K562 (cell line): ENCODE results near the gene CAPRIN1. TPM values are rescaled to one million over a fixed set of nuclear protein-coding genes. Genes with fewer than 3 reads are reported as not detected.
"Not testable (repeated sequence)": the region's sequence is repeated elsewhere in the genome, so short reads cannot be mapped to it uniquely, and the experiment has no call there.

ENCODE experiments used
- ATAC-seq: fragments of 200-7000 bp; cut with Tn5 transposase; 3 replicates; pipeline ENCODE4 v1.9.1; 2020; ENCODE audit warnings: moderate library complexity
- BruUV-seq: library from RNA; stranded (reverse); fragments of 400-500 nt; replicated peaks from 2 replicates; lab custom pipeline; 2021; lab: Mats Ljungman, UMichigan
- CTCF ChIA-PET: fragments of 300-600 bp; formaldehyde crosslinking; extraction: SDS; loops from one replicate; lab custom pipeline; 2021; ENCODE audit warnings: low intra/inter-chr PET ratio; lab: Yijun Ruan, JAX
- POLR2A ChIA-PET: fragments of 300-600, 350-650 bp; sonication (Branson Sonifier 250); formaldehyde crosslinking; extraction: SDS; loops from one replicate; lab custom pipeline; 2021; ENCODE audit warnings: antibody characterized with exemption, inconsistent platforms; lab: Yijun Ruan, JAX
- DNase-seq, 4 experiments: peaks; one replicate each; pipeline versions ENCODE4 v3.0.0 to v3.0.0-alpha.2; 2011 to 2018; ENCODE audit warnings: low spot score in 3 of 4, mixed read lengths in 3 of 4; ENCODE audit errors: extremely low read depth in 1 of 4
- FAIRE-seq: peaks from 2 replicates; lab custom pipeline; 2011; peaks lifted over from hg19 to GRCh38; lab: Jason Lieb, UNC
- H2AFZ ChIP-seq: 2 replicates; pipeline ENCODE4 v1.6.0; 2011; ENCODE audit warnings: low read depth, low read length, control low read depth, inconsistent platforms
- H3K27ac ChIP-seq: fragments of 200-600 bp; 3 replicates; pipeline ENCODE4 v1.8.0; 2011; ENCODE audit warnings: low read depth, mild to moderate bottlenecking, control low read depth, inconsistent platforms, low read length, moderate library complexity, mixed read lengths; ENCODE audit errors: extremely low read depth
- H3K27me3 ChIP-seq, 2 experiments: fragments of 300-600 bp in 1 of 2; 2 replicates in 1 of 2; 3 replicates in 1 of 2; pipeline versions ENCODE4 v1.6.0 to v1.8.0; 2011; ENCODE audit warnings: inconsistent platforms in 2 of 2, low read length in 2 of 2, mild to moderate bottlenecking in 1 of 2, mixed read lengths in 1 of 2, moderate library complexity in 1 of 2; ENCODE audit not compliant: control insufficient read depth in 2 of 2, insufficient read depth in 2 of 2
- H3K36me3 ChIP-seq: fragments of 300-600 bp; 3 replicates; pipeline ENCODE4 v1.8.0; 2011; ENCODE audit warnings: mild to moderate bottlenecking, low read length, inconsistent platforms; ENCODE audit not compliant: control insufficient read depth, insufficient read depth
- H3K4me1 ChIP-seq, 2 experiments: fragments of 200-600 bp in 1 of 2; replicated peaks in 1 of 2; 2 replicates in 1 of 2; 3 replicates in 1 of 2; pipeline versions ENCODE4 v1.5.1 to v1.8.0; 2011; ENCODE audit warnings: inconsistent platforms in 2 of 2, low read length in 2 of 2, mild to moderate bottlenecking in 1 of 2, mixed read lengths in 1 of 2, moderate library complexity in 1 of 2; ENCODE audit not compliant: control insufficient read depth in 2 of 2, insufficient read depth in 2 of 2
- H3K4me2 ChIP-seq: 2 replicates; pipeline ENCODE4 v1.6.1; 2011; ENCODE audit warnings: low read length, control low read depth, inconsistent platforms, mixed read lengths; ENCODE audit not compliant: insufficient read depth
- H3K4me3 ChIP-seq: fragments of 200-600 bp; sonication (generic), shearing (Covaris generic); 2 replicates; pipeline ENCODE4 v1.5.1; 2016; ENCODE audit warnings: control low read depth, inconsistent platforms
- H3K79me2 ChIP-seq: fragments of 200-600 bp; 3 replicates; pipeline ENCODE4 v1.8.0; 2011; ENCODE audit warnings: low read length, inconsistent platforms; ENCODE audit not compliant: control insufficient read depth, insufficient read depth
- H3K9ac ChIP-seq, 2 experiments: 2 replicates each; pipeline versions ENCODE4 v1.6.0 to v1.6.1; 2011; ENCODE audit warnings: low read depth in 2 of 2, low read length in 2 of 2, control low read depth in 1 of 2, inconsistent platforms in 1 of 2, mild to moderate bottlenecking in 1 of 2, mixed read lengths in 1 of 2; ENCODE audit not compliant: insufficient read depth in 1 of 2
- H3K9me1 ChIP-seq: one replicate; pipeline ENCODE4 v1.6.0; 2011; ENCODE audit warnings: inconsistent platforms, mild to moderate bottlenecking, low read length, moderate library complexity; ENCODE audit not compliant: control insufficient read depth, insufficient read depth
- H3K9me3 ChIP-seq: replicated peaks from 2 replicates; pipeline ENCODE4 v1.5.1; 2011; ENCODE audit warnings: low read depth, low read length, inconsistent platforms; ENCODE audit not compliant: control insufficient read depth, insufficient read depth
- H4K20me1 ChIP-seq: replicated peaks from 2 replicates; pipeline ENCODE4 v1.6.1; 2011; ENCODE audit warnings: low read length, inconsistent platforms, mixed read lengths; ENCODE audit not compliant: control insufficient read depth, insufficient read depth
- CAMTA2 ChIP-seq: fragments of 250-450 bp; sonication (Bioruptor Pico); conservative IDR thresholded peaks from 2 replicates; pipeline ENCODE4 v1.5.1; 2022
- MECOM ChIP-seq: fragments of 250-450 bp; sonication (Bioruptor Pico); IDR thresholded peaks from 2 replicates; pipeline ENCODE4 v1.8.0; 2022; ENCODE audit warnings: inconsistent platforms
- MEIS2 ChIP-seq: fragments of 450-650 bp; IDR thresholded peaks from 2 replicates; pipeline ENCODE4 v1.6.1; 2014; ENCODE audit warnings: mild to moderate bottlenecking; ENCODE audit not compliant: partially characterized antibody
- POLR2A ChIP-seq: fragments of 450-650 bp; conservative IDR thresholded peaks from 2 replicates; pipeline ENCODE4 v1.6.1; 2016
- WGBS: fragments of 100-300 bp; shearing (Covaris generic); methylation state at CpG from one replicate; pipeline ENCODE4 v1.1.6; 2016; ENCODE audit warnings: low coverage, mixed read lengths; ENCODE audit not compliant: insufficient coverage; ENCODE audit errors: missing lambda C conversion rate; 5-methylcytosine and 5-hydroxymethylcytosine counted together
- in situ Hi-C: fragments of 300-500 bp; cut with MboI; formaldehyde crosslinking; loops from 4 replicates; pipeline ENCODE4 v1.15.0; 2018; ENCODE audit warnings: inconsistent platforms, mixed read lengths
- intact Hi-C: fragments of 100-400 bp; cut with micrococcal nuclease; formaldehyde crosslinking; loops from 2 replicates; pipeline ENCODE4 v1.14.2; 2022
- polyA plus RNA-seq, 8 experiments: library from polyadenylated mRNA; depleted of rRNA in 4 of 8; stranded (reverse) in 5 of 8; unstranded in 3 of 8; fragments of >200 nt; fragmentation: Nextera tagmentation in 2 of 8; fragmentation: Illumina TruSeq in 1 of 8; extraction: Ambion mirVana in 2 of 8; extraction: Trizol in 1 of 8; gene quantifications; 2 replicates each; pipeline versions ENCODE4 v1.2.1 to v1.2.3, GENCODE V29; 2011 to 2014; ENCODE audit warnings: inconsistent platforms in 1 of 8, missing spikeins in 1 of 8
- total RNA-seq, 7 experiments: library from RNA; depleted of rRNA in 6 of 7; stranded (reverse); fragments of >200 nt in 6 of 7; fragmentation: Illumina TruSeq in 2 of 7; extraction: Trizol in 2 of 7; gene quantifications; 2 replicates each; pipeline versions ENCODE4 v1.2.1 to v1.2.3, GENCODE V29; 2011 to 2021; ENCODE audit warnings: low replicate concordance in 1 of 7
- TF ChIP-seq, protein P1 (sequence below): sonication (generic); IDR thresholded peaks from 2 replicates; pipeline ENCODE4 v1.6.1; 2016
- TF ChIP-seq, protein P2 (sequence below): sonication (generic); formaldehyde crosslinking; IDR thresholded peaks from 2 replicates; pipeline ENCODE4 v1.4.0; 2020; ENCODE audit warnings: mild to moderate bottlenecking, missing genetic modification reagents

The CAPRIN1 gene
- total and polyA plus RNA-seq, 9 of the 15 experiments (the other 6 are each of a cell fraction or from before 2014, with no cell fraction given): 49.6 to 271 (median 244) TPM

DNA sequence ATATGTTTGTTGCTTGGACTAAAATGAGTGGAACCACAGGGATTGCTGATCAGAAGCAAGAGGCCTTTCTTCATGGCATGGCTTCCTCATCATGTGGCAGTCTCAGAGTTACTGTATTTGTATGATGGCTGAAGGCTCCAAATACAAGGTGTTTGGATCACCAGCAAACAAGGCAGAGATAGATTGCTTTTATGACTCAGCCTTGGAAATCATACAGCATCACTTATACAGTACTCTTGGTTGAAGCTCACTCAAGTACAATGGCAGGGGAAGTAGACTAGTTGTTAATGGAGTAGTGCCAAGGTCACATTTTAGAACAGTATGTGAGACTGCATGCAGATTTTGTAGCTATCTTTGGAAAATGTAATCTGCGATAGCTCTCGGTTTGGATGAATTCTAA lies 16.6 kb downstream of the CAPRIN1 start:
- TF ChIP-seq POLR2A (peak; percentile 47; the same call in 1 of the 2 replicates), MEIS2 (peak; percentile 56), CAMTA2 (CRISPR knock-in tag) (no peak), MECOM (CRISPR knock-in tag) (no peak)
- TF ChIP-seq, protein P1, sequence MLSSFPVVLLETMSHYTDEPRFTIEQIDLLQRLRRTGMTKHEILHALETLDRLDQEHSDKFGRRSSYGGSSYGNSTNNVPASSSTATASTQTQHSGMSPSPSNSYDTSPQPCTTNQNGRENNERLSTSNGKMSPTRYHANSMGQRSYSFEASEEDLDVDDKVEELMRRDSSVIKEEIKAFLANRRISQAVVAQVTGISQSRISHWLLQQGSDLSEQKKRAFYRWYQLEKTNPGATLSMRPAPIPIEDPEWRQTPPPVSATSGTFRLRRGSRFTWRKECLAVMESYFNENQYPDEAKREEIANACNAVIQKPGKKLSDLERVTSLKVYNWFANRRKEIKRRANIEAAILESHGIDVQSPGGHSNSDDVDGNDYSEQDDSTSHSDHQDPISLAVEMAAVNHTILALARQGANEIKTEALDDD: peak; percentile 26; the same call in 1 of the 2 replicates
- TF ChIP-seq, protein P2, sequence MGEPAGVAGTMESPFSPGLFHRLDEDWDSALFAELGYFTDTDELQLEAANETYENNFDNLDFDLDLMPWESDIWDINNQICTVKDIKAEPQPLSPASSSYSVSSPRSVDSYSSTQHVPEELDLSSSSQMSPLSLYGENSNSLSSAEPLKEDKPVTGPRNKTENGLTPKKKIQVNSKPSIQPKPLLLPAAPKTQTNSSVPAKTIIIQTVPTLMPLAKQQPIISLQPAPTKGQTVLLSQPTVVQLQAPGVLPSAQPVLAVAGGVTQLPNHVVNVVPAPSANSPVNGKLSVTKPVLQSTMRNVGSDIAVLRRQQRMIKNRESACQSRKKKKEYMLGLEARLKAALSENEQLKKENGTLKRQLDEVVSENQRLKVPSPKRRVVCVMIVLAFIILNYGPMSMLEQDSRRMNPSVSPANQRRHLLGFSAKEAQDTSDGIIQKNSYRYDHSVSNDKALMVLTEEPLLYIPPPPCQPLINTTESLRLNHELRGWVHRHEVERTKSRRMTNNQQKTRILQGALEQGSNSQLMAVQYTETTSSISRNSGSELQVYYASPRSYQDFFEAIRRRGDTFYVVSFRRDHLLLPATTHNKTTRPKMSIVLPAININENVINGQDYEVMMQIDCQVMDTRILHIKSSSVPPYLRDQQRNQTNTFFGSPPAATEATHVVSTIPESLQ: no peak
- Histone ChIP-seq H3K79me2 (peaks cover 99% of the 10 kb centered on the region), H3K4me3 (no peak overlapping the region), H3K4me2 (no peak overlapping the region), H3K9me1 (no peaks in the 10 kb centered on the region), H3K4me1 (peaks cover 3 to 4% of the 10 kb centered on the region in 2 experiments; a peak in 4 of 5 replicates), H3K27ac (no peak overlapping the region), H3K9me3 (no peaks in the 10 kb centered on the region), H3K9ac (no peak overlapping the region), H4K20me1 (peaks cover 45% of the 10 kb centered on the region), H3K36me3 (peaks cover 81% of the 10 kb centered on the region), H3K27me3 (no peaks in the 10 kb centered on the region), H2AFZ (no peak overlapping the region)
- intact Hi-C loops: loop anchor here (2.0 kb wide), 1 partner anchor 15 kb away; no protein-coding TSS in a partner anchor
- ChIA-PET CTCF (interaction anchor here (0.6 kb wide), 1 partner anchor 839 kb away, joined by 4 read pairs; no protein-coding TSS in a partner anchor), POLR2A (interaction anchor here (0.8 to 6.5 kb wide), 7 partner anchors 8 to 91 kb away, joined by 3 to 41 read pairs (median 4); no protein-coding TSS in a partner anchor)
- BruUV-seq: no TSS peak
- peak; percentile 46 for ATAC-seq
- no peak for DNase-seq
- in situ Hi-C loops: no loop called here
- peak; percentile 51 for FAIRE-seq
- 85% methylated on average over 2 of the region's 2 CpGs for WGBS

DNA sequence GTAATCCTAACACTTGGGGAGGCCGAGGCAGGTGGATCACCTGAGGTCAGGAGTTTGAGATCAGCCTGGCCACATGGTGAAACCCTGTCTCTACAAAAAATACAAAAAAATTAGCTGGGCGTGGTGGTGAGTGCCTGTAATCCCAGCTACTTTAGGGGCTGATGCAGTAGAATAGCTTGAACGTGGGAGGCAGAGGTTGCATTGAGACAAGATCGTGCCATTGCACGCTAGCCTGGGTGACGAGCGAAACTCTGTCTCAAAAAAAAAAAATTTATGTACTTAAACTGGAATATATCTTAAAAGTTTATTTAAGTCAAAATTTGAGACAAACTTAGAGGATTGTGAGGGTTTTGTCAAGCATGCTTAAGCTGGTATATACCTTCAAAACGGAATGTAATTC lies 19.8 kb downstream of the CAPRIN1 start:
- H3K27me3 ChIP-seq, CTCF ChIA-PET, BruUV-seq: not testable (repeated sequence)

More for the DNA sequence above, 19.8 kb downstream of the CAPRIN1 start:
- ATAC-seq, in situ Hi-C loops, H3K9ac ChIP-seq, H2AFZ ChIP-seq, H3K27ac ChIP-seq, H3K9me3 ChIP-seq, FAIRE-seq, H3K4me3 ChIP-seq, H3K9me1 ChIP-seq, H3K4me2 ChIP-seq, DNase-seq, H3K4me1 ChIP-seq: not testable (repeated sequence)
- POLR2A ChIA-PET: interaction anchor here (1.0 to 2.0 kb wide), 6 partner anchors 8 to 16 kb away, joined by 3 to 5 read pairs (median 4); no protein-coding TSS in a partner anchor
- Histone ChIP-seq H4K20me1 (peaks cover 23% of the 10 kb centered on the region), H3K36me3 (peaks cover 84% of the 10 kb centered on the region), H3K79me2 (peaks cover 94% of the 10 kb centered on the region)
- intact Hi-C loops: loop anchor here (5.0 kb wide), 1 partner anchor 74 kb away; no protein-coding TSS in a partner anchor
- WGBS: 89% methylated on average over 8 of the region's 8 CpGs
